ENCODE measurements around the gene ZNF516.
A peak's percentile ranks its signal among the peaks of the same experiment; 100 is the strongest.

ZNF516 gene

GRCh38 chr18:76354348-76354747, 140.7 kb downstream of the ZNF516 start:
- DNase-seq = no peak

GRCh38 chr18:76353500-76353899, 141.5 kb downstream of the ZNF516 start:
- DNase-seq = no peak

DNA sequence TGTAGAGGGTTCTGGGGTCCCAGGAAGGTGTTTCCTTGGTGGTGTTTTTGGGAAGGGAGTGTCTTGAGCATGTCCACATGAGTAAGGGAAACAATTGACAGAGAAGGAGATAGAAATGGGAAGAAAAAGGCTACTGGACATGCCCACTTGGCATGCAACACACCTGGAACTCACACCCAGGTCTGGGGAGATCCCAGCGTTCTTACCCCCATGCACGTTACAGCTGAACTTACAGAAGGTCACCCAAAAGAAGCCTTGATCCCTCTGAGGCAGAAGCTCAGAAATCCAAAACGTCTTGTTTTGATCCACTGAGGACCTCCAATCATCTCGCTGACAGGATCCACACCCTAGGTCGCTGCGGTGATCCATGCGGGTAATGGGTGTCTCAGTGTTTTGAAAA, 142.0 kb downstream of the ZNF516 start:
- DNase-seq = no peak

- no peak for DNase-seq
Measured at GRCh38 chr18:76351961-76352581, 143.0 kb downstream of the ZNF516 start.

GRCh38 chr18:76350134-76351025, 144.7 kb downstream of the ZNF516 start:
- no peak for DNase-seq

DNA sequence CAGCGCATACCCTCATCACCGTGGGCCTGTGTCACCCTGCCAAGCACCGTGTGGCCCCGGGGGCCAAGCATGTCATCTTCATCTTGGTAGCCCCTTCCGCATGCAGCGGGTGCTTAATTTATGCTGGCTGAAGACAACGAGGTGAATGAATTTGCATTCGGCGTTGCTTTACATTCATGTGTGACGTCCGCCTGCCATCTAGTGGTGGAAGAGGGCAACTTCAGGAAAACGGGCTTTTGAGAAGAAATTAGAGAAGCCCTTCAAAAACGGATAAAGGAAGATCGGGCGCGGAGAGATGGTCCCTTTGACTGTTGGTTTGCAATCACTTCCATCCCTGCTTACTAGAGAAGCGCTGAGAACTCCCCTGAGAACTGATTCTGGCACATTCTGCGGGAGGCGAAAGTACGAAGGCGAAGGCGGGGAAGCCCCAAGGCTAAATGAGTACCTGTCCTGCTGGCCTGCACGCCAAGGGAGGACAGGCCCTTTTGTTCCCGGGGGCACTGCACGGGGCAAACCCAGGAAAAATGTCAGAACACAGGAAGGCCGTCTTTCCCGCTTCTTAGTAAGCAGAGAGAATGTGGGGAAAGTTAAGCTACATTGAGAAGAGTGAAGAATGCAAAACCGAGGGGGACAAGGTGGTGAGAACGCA, 145.9 kb downstream of the ZNF516 start:
- DNase-seq = peak; percentile 43

GRCh38 chr18:76348267-76349066, 146.6 kb downstream of the ZNF516 start:
- no peak for DNase-seq

DNA sequence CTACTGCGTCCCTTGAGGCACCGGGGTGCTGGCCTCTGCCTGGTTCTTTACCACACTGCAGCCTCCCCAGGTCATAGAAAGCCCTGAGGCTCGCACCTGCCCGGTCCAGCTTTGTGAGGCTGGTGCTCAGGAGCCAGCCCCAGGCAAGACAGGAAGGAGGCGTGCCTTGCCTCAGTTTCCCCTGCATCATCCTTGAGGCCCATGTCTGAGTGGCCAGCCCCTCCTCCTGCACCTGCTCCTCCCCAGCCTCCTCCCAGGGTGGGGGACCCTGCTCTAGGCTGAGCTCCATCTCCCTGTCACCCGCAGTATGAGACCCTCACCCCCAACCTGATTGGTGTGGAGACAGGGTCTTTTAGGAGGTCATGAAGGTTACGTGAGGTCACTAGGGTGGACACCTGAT, 147.7 kb downstream of the ZNF516 start:
- DNase-seq = no peak

- DNase-seq = no peak
Measured at GRCh38 chr18:76346490-76347130, 148.4 kb downstream of the ZNF516 start.

GRCh38 chr18:76345901-76346300, 149.1 kb downstream of the ZNF516 start:
- DNase-seq = no peak

GRCh38 chr18:76343938-76344569, 151.0 kb downstream of the ZNF516 start:
- DNase-seq = no peak

- no peak for DNase-seq
Measured at GRCh38 chr18:76340410-76340809, 154.6 kb downstream of the ZNF516 start.

DNA sequence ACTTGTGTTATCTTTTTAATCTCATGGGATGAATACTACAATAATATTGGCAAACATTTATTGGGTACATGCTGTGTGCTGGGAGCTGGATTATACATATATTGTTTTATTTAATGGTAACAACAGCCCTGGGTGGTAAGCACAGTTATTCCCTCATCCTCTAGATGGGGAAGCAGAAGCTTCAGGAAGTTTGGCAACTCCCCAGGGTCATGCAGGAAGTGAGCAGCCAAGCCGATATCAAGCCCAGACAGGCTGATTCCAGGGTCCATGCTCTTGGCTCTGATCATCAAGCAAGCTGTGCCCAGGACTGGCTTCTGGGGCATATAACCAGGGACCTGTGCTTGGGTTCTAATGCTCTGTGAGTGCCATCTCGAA, 155.8 kb downstream of the ZNF516 start:
- DNase-seq = no peak

DNA sequence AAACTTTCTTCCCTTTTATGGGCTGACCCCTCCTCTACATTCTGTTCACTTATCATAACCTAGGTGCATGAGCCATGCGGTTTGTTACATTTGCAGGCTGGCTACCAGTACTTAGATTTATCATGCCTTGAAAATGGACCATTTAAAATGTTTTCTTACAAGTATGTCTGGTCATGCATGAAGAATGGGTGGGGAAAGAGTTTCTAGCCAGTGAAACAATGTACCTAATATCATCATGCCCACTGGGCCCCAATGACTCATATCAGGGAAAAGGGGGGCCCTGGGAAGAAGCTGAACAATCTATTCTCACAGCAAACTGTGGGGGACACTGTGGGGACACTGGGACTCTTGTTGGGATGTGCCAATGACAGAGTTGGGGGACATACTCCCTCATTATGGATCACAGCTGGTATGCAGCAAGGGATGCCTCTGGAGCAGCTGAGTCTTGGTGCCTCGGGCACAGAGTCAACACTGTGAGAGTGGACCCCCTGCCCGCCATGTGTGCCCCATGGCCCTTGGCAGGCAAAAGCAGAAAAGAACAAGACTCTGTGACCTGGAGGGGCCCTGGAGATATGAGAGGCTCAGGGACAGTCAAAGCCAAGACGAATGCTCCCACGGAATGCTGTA, 156.3 kb downstream of the ZNF516 start:
- no peak for DNase-seq

DNA sequence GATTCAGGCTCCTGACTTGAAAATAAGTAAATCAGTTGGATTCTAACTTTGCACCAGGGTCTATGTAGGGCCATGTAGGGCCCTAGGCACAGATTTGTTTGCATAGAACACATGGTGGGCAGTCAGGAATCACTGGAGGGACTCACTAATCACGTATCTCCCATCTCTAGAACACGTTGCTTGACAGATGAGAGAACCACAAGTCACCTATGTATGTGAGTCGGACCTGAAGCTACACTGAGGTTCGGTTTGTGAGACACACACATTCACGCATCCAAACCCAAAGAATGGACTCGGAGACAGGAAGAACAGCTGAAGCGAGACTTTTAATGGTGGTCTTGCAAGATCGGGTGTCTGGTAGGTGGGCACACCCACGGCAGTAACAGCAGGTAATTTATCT, 157.0 kb downstream of the ZNF516 start:
- no peak for DNase-seq

- DNase-seq = no peak
Measured at GRCh38 chr18:76335859-76336640, 159.0 kb downstream of the ZNF516 start.

DNA sequence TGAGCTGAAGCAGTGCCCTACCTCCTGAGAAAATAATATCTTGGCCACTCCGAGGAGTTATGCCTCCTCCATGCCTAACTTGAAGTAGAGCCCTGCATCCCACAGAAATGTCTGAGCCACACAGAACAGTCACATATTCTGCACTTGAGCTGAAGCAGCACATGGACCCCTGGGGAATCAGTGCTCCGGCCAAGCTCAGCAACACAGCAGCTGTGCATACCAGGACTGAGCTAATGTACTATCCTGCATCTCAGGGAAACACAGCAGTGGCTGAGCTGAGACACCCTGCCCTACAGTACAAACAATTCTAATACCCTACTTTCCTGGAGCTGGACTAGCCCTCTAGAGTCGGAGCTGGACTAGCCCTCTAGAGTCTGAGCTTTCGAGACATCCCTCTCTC, 166.9 kb downstream of the ZNF516 start:
- DNase-seq = no peak

DNA sequence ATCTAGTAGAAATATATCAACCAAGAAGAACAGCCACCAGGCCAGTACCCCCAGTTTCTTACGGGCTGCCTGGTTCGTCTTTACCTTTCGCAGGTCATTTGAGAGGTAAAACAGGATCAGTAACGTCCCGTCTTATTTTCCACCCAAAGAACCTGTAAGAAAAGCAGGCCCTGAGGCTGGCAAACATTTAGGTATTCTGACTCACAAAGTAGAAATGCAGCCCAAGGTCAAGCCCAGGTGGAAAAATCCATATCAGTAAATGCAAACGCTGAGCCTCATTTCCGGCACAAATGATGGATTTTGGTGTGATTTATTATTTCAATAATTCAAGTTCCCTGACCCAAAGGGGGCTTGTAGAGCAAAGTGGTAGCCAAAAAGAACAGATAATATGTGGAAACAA, 171.2 kb downstream of the ZNF516 start:
- DNase-seq = no peak

DNA sequence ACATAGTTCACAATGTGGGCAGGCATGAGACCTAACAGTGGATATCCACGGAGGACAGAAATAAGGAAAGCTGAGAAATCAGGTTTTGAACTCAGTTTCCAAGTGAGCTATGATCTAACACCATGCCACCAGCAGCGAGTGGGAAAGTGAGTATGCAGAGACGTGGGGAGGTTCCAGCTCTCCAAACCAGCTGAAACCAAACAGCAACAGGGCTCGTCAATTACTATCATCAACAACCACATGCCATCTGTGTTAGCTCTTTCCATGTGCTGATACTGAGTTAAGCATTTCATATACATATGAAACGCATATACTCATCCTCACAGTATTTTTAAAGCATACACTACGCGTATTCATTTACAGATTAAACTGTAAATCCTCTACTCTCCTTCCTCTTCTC, 172.4 kb downstream of the ZNF516 start:
- DNase-seq = no peak

DNA sequence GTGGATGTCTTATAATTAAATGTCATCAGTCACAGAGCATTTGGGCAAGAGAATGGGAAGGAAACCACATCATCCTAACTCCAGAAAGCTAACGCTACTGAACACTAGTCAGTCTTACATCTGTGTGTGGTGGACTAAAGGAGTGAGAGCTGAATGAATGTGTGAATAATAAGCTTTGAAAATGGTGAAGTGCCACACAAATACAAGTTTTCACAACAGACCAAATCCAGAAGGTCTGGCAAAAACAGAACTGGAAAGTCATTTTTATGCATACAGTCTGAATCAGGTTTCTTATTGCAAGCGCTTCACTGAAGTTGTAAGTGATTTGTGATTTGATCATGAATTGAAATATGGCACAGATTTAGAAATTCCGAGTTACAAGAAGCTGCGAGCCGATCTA, 175.7 kb downstream of the ZNF516 start:
- no peak for DNase-seq

DNA sequence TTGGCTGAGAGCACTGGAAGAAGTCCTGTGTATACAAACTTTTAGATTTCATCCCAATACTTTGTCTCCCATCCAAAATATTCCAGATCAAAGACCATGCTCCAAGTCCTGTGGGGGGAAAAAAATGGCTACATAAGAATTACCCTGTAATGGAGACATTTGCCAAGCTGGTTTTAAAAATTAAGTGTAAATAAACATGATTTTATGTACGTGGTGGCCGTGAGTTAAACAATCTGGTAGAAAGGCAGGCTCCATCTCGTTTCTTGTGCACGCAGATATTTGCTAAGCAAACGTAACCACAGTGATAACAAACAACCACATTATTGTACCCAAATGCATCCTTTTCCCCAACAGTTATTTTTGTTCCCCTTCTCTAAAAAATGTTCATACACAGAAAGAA, 176.4 kb downstream of the ZNF516 start:
- DNase-seq = no peak
